KOPT-K1 (cell line): ENCODE data around the gene POT1.

Experiments
- H3K27ac ChIP-seq: fragments of 200-600 bp; sonication (generic); 2 replicates; pipeline ENCODE4 v1.5.1; 2016; ENCODE audit warnings: antibody characterized with exemption, mild to moderate bottlenecking, low read depth, low read length; ENCODE audit not compliant: poor library complexity, severe bottlenecking
- H3K36me3 ChIP-seq: fragments of 200-600 bp; sonication (generic); 2 replicates; pipeline ENCODE4 v1.5.1; 2017; ENCODE audit warnings: antibody characterized with exemption, mild to moderate bottlenecking, low read length, moderate library complexity; ENCODE audit not compliant: insufficient read depth
- H3K9me3 ChIP-seq: fragments of 200-600 bp; sonication (generic); 2 replicates; pipeline ENCODE4 v1.5.1; 2017; ENCODE audit warnings: antibody characterized with exemption, low read length, mild to moderate bottlenecking; ENCODE audit not compliant: insufficient read depth, poor library complexity, severe bottlenecking

Gene POT1

GRCh38 chr7:124801330-124801895 is 128.2 kb downstream of the POT1 start:
- H3K9me3 ChIP-seq: no peaks in the 10 kb centered on the region
- H3K27ac ChIP-seq: no peak overlapping the region
- H3K36me3 ChIP-seq: no peaks in the 10 kb centered on the region

GRCh38 chr7:124800386-124800785 is 129.2 kb downstream of the POT1 start:
- no peak overlapping the region for H3K27ac ChIP-seq
- H3K36me3 ChIP-seq: no peaks in the 10 kb centered on the region
- no peaks in the 10 kb centered on the region for H3K9me3 ChIP-seq

GRCh38 chr7:124799448-124799847 is 130.2 kb downstream of the POT1 start:
- Histone ChIP-seq H3K36me3 (no peaks in the 10 kb centered on the region), H3K9me3 (no peaks in the 10 kb centered on the region)

GRCh38 chr7:124796771-124797170 is 132.9 kb downstream of the POT1 start:
- Histone ChIP-seq H3K9me3 (no peaks in the 10 kb centered on the region), H3K36me3 (no peaks in the 10 kb centered on the region)

More at GRCh38 chr7:124799448-124799847, 130.2 kb downstream of the POT1 start:
- H3K27ac ChIP-seq: no peak overlapping the region

GRCh38 chr7:124792696-124793095 is 136.9 kb downstream of the POT1 start:
- Histone ChIP-seq H3K9me3 (no peaks in the 10 kb centered on the region), H3K27ac (no peak overlapping the region), H3K36me3 (no peaks in the 10 kb centered on the region)

More at GRCh38 chr7:124796771-124797170, 132.9 kb downstream of the POT1 start:
- no peak overlapping the region for H3K27ac ChIP-seq

- H3K9me3 ChIP-seq: no peaks in the 10 kb centered on the region
- no peaks in the 10 kb centered on the region for H3K36me3 ChIP-seq
- no peak overlapping the region for H3K27ac ChIP-seq
These were observed 137.6 kb downstream of the POT1 start for GRCh38 chr7:124792002-124792401.

GRCh38 chr7:124791426-124791825 is 138.2 kb downstream of the POT1 start:
- no peaks in the 10 kb centered on the region for H3K36me3 ChIP-seq
- no peaks in the 10 kb centered on the region for H3K9me3 ChIP-seq
- no peak overlapping the region for H3K27ac ChIP-seq

- Histone ChIP-seq H3K9me3 (no peaks in the 10 kb centered on the region), H3K36me3 (no peaks in the 10 kb centered on the region), H3K27ac (no peak overlapping the region)
These were observed 139.0 kb downstream of the POT1 start for GRCh38 chr7:124790645-124791044.

- H3K36me3 ChIP-seq: no peaks in the 10 kb centered on the region
- no peaks in the 10 kb centered on the region for H3K9me3 ChIP-seq
- no peak overlapping the region for H3K27ac ChIP-seq
These were observed 143.6 kb downstream of the POT1 start for GRCh38 chr7:124785994-124786393.

GRCh38 chr7:124784879-124785818 is 144.5 kb downstream of the POT1 start:
- Histone ChIP-seq H3K9me3 (no peaks in the 10 kb centered on the region), H3K36me3 (no peaks in the 10 kb centered on the region), H3K27ac (no peak overlapping the region)

- no peak overlapping the region for H3K27ac ChIP-seq
These were observed 146.4 kb downstream of the POT1 start for GRCh38 chr7:124783271-124783670.

GRCh38 chr7:124781907-124782734 is 147.5 kb downstream of the POT1 start:
- H3K36me3 ChIP-seq: no peaks in the 10 kb centered on the region
- no peaks in the 10 kb centered on the region for H3K9me3 ChIP-seq
- no peak overlapping the region for H3K27ac ChIP-seq

More at GRCh38 chr7:124783271-124783670, 146.4 kb downstream of the POT1 start:
- H3K9me3 ChIP-seq: no peaks in the 10 kb centered on the region
- no peaks in the 10 kb centered on the region for H3K36me3 ChIP-seq

- Histone ChIP-seq H3K27ac (no peak overlapping the region), H3K9me3 (no peaks in the 10 kb centered on the region), H3K36me3 (no peaks in the 10 kb centered on the region)
These were observed 148.2 kb downstream of the POT1 start for GRCh38 chr7:124781418-124781817.

GRCh38 chr7:124780608-124781007 is 149.0 kb downstream of the POT1 start:
- Histone ChIP-seq H3K9me3 (no peaks in the 10 kb centered on the region), H3K36me3 (no peaks in the 10 kb centered on the region), H3K27ac (no peak overlapping the region)

GRCh38 chr7:124780056-124780455 is 149.6 kb downstream of the POT1 start:
- H3K36me3 ChIP-seq: no peaks in the 10 kb centered on the region

More at GRCh38 chr7:124780056-124780455, 149.6 kb downstream of the POT1 start:
- H3K27ac ChIP-seq: no peak overlapping the region
- H3K9me3 ChIP-seq: no peaks in the 10 kb centered on the region
